ENCODE measurements around the gene RBX1.

Gene RBX1

DNA sequence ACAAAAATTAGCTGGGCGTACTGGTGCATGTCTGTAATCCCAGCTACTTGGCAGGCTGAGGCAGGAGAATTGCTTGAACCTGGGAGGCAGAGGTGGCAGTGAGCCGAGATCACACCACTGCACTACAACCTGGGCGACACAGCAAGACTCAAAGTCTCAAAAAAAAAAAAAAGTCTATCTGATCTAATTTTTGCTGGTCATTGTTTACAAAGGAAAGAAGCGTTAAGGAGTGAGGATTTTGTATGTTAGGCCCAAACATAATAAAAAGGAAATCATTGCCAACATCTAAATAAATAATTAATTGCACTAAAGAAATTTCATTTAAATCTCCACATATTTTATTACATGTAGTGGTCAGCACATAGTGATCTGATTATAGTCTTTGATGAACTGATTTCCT, 2.9 kb downstream of the RBX1 start:
- Histone ChIP-seq H3K27ac (ENCODE audit: low read length) (no peak overlapping the region), H3K4me3 (ENCODE audit: low read length) (no peak overlapping the region), H3K4me2 (ENCODE audit: low read depth, low read length) (no peak overlapping the region), H3K36me3 (replicated peaks; ENCODE audit: insufficient read depth, low read length) (0 out of 2 replicates have a peak, but pooled peaks cover 6% of the 10 kb centered on the region), H2AFZ (ENCODE audit: low read length) (no peak overlapping the region), H3K9me2 (replicated peaks; ENCODE audit: insufficient read depth, low read length) (no peaks in the 10 kb centered on the region), H3K27me3 (replicated peaks; ENCODE audit: insufficient read depth, low read length) (no peaks in the 10 kb centered on the region), H3K4me1 (ENCODE audit: low read length) (no peaks in the 10 kb centered on the region), H4K20me1 (ENCODE audit: insufficient read depth, low read length) (no peaks in the 10 kb centered on the region), H3K9me3 (replicated peaks; ENCODE audit: insufficient read depth, low read length) (no peaks in the 10 kb centered on the region), H3K9ac (ENCODE audit: low read length) (no peak overlapping the region), H3F3A (ENCODE audit: insufficient read depth, low read length) (peaks cover 6% of the 10 kb centered on the region; the same call in 1 of the 2 replicates), H3K79me2 (ENCODE audit: low read length) (peaks cover 72% of the 10 kb centered on the region)
- DNase-seq = no peak
- TF ChIP-seq CTCF (IDR thresholded peaks at IDR 0.05; ENCODE audit: low read length) (no peak), EZH2phosphoT487 (IDR thresholded peaks at IDR 0.05; ENCODE audit: low read length) (no peak), EZH2 (optimal IDR thresholded peaks at IDR 0.05; ENCODE audit: low read depth, low read length) (no peak)

- no peaks in the 10 kb centered on the region for H4K20me1 ChIP-seq (ENCODE audit: insufficient read depth, low read length)
- TF ChIP-seq EZH2 (optimal IDR thresholded peaks at IDR 0.05; ENCODE audit: low read depth, low read length) (no peak), CTCF (IDR thresholded peaks at IDR 0.05; ENCODE audit: low read length) (no peak), EZH2phosphoT487 (IDR thresholded peaks at IDR 0.05; ENCODE audit: low read length) (no peak)
- H3K79me2 ChIP-seq (ENCODE audit: low read length) = peaks cover 87% of the 10 kb centered on the region
- no peaks in the 10 kb centered on the region for H3K9me3 ChIP-seq (replicated peaks; ENCODE audit: insufficient read depth, low read length)
- no peak overlapping the region for H3K27ac ChIP-seq (ENCODE audit: low read length)
- DNase-seq = no peak
- no peak overlapping the region for H3K9ac ChIP-seq (ENCODE audit: low read length)
- no peak overlapping the region for H3K4me2 ChIP-seq (ENCODE audit: low read depth, low read length)
- peaks cover 2% of the 10 kb centered on the region; the same call in 1 of the 2 replicates for H3F3A ChIP-seq (ENCODE audit: insufficient read depth, low read length)
- H3K27me3 ChIP-seq (replicated peaks; ENCODE audit: insufficient read depth, low read length) = no peaks in the 10 kb centered on the region
- H3K4me1 ChIP-seq (ENCODE audit: low read length) = no peaks in the 10 kb centered on the region
- no peaks in the 10 kb centered on the region for H3K9me2 ChIP-seq (replicated peaks; ENCODE audit: insufficient read depth, low read length)
- H2AFZ ChIP-seq (ENCODE audit: low read length) = no peak overlapping the region
- 0 out of 2 replicates have a peak, but pooled peaks cover 9% of the 10 kb centered on the region for H3K36me3 ChIP-seq (replicated peaks; ENCODE audit: insufficient read depth, low read length)
- no peak overlapping the region for H3K4me3 ChIP-seq (ENCODE audit: low read length)
Observed at GRCh38 chr22:40955571-40955970, 4.4 kb downstream of the RBX1 start.

- H3K4me1 ChIP-seq (ENCODE audit: low read length) = no peaks in the 10 kb centered on the region
- 0 out of 2 replicates have a peak, but pooled peaks cover 9% of the 10 kb centered on the region for H3K36me3 ChIP-seq (replicated peaks; ENCODE audit: insufficient read depth, low read length)
Observed at GRCh38 chr22:40957601-40958000, 6.4 kb downstream of the RBX1 start.

More at GRCh38 chr22:40957601-40958000, 6.4 kb downstream of the RBX1 start:
- H3K27me3 ChIP-seq (replicated peaks; ENCODE audit: insufficient read depth, low read length) = no peaks in the 10 kb centered on the region
- no peaks in the 10 kb centered on the region for H3K9me3 ChIP-seq (replicated peaks; ENCODE audit: insufficient read depth, low read length)
- no peaks in the 10 kb centered on the region for H3K9me2 ChIP-seq (replicated peaks; ENCODE audit: insufficient read depth, low read length)
- H3K27ac ChIP-seq (ENCODE audit: low read length) = no peak overlapping the region
- H3K79me2 ChIP-seq (ENCODE audit: low read length) = peaks cover 91% of the 10 kb centered on the region
- H4K20me1 ChIP-seq (ENCODE audit: insufficient read depth, low read length) = no peaks in the 10 kb centered on the region
- no peak overlapping the region for H3K4me2 ChIP-seq (ENCODE audit: low read depth, low read length)
- H2AFZ ChIP-seq (ENCODE audit: low read length) = no peak overlapping the region
- TF ChIP-seq EZH2 (optimal IDR thresholded peaks at IDR 0.05; ENCODE audit: low read depth, low read length) (no peak), EZH2phosphoT487 (IDR thresholded peaks at IDR 0.05; ENCODE audit: low read length) (no peak), CTCF (IDR thresholded peaks at IDR 0.05; ENCODE audit: low read length) (no peak)
- DNase-seq = no peak
- H3K9ac ChIP-seq (ENCODE audit: low read length) = no peak overlapping the region
- no peaks in the 10 kb centered on the region for H3F3A ChIP-seq (ENCODE audit: insufficient read depth, low read length)
- no peak overlapping the region for H3K4me3 ChIP-seq (ENCODE audit: low read length)

Data from MM.1S (cell line).